EH (cell line): ENCODE data around the gene VPS26B.
"Not testable (repeated sequence)": the region's sequence is repeated elsewhere in the genome, so short reads cannot be mapped to it uniquely, and the experiment has no call there.

Source experiments
- DNase-seq: peaks from one replicate; pipeline ENCODE4 v3.0.0-alpha.2; 2015; ENCODE audit warnings: low read depth

Gene VPS26B

DNA sequence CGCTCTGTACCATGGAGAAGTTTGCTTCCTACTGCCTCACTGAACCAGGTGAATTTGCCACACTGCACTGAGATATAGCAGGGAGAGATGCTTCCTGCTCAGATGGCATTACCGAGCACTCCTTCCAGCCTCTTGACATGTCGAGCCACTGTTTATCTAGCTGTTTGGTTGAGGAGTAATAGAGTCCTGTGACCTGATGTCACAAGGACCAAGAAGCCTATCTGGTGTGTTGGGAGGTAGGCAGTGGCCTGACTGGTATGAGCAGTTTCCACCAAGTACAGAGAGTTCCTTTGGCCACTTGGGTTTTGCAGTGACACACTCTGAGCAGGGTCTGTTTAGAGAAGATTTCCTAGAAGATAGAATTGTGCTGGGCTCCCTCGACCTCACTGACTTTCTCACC lies 34.1 kb downstream of the VPS26B start:
- no peak for DNase-seq

DNA sequence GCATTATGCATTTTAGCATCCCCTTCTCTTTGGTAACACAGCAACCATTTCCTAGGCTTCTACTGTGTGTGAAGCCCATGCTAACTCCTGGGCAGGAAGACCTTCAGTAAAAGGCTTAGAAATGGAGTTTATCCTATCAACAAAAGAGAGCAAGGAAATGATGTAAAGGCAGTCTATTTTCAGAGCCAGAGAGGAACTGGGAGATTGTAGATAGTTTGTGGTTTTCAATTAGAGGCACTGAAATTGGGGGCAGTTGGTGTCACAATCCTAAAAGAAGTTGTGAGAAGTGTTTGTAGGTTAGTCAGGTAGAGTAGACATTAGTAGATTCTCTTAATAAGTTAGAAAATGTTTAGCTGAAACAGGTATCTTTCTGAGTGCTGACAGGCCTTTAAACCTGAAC lies 36.0 kb downstream of the VPS26B start:
- no peak for DNase-seq

DNA sequence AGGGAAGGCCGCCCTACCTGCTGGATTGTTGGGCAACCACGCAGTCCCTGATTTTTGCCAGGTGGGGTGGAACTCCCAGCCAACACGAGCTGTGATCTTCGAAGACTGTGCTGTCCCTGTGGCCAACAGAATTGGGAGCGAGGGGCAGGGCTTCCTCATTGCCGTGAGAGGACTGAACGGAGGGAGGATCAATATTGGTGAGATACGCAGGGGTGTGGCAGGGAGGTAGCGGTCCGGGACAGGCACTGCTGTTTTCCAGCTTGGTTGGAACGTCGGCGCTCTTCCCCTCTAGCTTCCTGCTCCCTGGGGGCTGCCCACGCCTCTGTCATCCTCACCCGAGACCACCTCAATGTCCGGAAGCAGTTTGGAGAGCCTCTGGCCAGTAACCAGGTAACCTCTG lies 36.5 kb downstream of the VPS26B start:
- no peak for DNase-seq

DNA sequence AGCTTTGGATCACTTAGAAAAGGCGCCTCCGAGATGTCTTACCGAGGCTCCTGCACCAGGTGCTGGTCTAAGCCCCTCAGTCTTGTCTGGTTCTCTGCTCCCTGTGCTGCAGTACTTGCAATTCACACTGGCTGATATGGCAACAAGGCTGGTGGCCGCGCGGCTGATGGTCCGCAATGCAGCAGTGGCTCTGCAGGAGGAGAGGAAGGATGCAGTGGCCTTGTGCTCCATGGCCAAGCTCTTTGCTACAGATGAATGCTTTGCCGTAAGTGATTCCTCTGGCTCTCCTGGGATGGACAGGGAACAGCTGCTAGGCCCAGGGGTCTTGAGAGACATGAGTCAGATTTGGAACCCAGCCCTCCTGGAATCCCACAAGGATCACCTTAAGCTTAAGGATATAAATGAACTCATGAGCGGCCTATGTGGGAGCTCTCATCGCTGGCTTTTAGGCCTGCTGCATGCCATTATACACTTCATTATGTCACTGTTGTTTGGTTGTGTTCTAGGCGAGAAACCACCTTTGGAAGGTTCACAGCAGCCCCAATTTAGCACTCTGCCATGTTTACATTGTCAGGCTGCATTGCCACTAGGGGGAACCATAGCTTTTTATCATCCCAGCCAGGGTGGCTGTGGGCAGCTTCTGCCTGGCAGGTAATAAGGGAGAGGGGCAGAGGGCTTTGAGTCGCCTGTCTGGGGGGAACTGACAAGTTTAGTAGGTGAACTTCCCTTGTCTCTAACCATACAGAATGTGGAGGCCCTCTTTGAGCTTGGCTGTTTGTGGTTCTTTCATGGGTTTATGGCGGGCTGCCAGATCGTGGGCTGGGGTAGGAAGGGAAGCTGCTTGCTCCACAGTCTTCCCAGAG lies 37.4 kb downstream of the VPS26B start:
- DNase-seq: peak; percentile 19

DNA sequence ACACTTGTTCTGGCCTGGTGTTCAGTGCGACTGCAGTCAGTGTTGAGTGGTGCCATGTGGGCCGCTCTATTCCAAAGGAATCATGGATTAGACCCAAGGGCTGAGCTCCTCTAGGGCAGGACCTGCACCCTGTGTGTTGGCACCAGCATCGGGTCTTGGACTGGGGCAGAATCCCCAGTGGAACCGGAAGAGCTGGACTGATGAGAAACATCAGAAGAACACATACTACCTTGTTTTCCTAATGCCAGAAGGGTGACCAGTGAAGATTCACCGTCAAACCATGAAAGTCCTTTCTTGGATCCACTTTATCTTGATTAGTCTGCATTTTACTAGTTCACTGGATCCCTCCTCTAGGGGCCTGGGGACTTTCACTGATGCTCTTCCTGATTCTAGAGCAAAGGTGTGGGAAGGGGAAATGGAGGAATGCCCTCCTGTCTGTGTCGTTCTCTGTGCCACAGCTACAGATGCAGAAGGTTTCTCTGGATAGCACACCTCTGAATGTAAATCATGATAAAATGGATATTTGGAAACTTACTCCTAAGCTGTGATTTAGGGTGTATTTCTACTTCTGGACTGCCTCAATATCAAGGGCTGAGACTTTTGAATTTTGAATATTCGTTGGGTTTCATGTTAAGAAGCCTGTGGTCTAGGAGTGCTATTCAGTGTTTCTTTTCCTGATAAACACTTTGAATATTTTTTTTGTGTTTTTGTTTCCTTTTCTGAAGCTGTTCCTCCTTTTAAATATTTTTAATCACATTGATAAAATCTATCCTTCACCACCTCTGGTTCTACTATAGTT lies 40.7 kb downstream of the VPS26B start:
- no peak for DNase-seq

DNA sequence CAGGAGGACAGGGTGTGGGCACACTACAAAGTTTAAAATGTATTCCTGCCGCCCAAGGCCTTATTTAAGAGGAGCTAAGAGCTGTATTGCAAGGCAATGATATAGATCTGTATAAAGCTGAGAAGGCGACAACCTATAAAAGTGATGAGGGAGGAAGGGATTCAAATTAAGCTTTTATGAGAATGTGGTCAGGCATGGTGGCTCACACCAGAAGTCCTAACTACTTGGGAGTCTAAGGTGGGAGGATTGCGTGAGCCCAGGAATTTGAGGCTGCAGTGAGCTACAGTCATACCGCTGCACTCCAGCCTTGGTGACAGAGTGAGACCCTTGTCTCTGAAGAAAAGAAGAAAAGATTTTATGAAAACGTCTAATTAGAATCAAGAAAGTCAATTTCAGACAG lies 42.0 kb downstream of the VPS26B start:
- DNase-seq: peak; percentile 15

DNA sequence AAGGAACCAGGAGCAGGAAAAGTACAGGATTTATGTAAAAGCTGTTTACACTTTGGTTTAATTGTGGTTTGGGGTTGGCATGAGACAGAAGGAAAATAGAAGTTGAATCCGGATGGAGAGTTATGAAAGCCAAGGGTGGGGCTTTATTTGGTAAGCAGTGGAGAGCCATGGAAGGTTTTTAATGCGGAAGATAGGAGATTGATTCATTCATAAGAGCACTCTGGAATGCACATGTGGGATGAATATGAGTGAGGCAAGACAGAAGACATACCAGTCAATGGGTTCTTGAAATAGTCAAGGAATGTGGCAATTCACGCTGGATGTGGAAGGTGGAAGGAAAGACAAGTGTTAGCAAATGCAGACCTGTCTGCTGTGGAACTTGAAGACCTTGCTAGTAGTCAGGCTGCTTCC lies 42.4 kb downstream of the VPS26B start:
- DNase-seq: peak; percentile 80

DNA sequence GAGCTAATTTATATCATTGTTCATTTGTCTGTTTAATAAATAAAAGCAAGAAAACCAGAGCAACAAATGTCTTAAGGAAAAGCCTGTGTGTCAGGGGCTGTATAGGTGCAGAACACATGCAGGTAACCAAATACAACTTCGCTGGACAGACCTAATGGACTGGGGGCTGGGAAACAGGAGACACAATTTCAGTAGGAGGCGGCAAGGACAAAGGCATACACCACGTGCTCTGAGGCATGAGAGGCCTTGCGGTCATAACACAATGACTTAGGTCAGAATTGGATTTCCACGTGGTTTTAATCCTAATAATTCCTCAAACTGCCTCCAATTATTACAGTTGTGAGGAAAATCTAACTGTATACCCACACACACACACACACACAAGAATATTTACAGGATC lies 43.0 kb downstream of the VPS26B start:
- no peak for DNase-seq

DNA sequence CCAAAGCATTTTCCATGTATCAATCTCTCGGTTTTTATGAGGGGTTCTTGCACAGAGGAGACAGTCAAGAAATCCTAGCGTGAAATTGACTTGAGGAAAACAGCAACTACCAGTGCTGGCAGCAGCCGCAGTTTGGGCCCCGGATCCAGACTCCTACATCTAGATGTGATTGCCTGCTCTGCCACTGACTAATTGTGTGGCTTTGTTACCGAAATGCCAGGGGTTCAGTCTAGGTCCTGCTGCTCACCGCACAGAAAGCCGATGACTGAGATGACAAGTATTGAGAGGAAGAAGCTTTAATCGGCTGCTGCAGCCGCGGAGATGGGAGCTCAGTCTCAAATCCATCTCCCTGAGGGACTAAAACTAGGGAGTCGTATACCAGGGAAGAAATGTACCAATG lies 43.5 kb downstream of the VPS26B start:
- DNase-seq: no peak

DNA sequence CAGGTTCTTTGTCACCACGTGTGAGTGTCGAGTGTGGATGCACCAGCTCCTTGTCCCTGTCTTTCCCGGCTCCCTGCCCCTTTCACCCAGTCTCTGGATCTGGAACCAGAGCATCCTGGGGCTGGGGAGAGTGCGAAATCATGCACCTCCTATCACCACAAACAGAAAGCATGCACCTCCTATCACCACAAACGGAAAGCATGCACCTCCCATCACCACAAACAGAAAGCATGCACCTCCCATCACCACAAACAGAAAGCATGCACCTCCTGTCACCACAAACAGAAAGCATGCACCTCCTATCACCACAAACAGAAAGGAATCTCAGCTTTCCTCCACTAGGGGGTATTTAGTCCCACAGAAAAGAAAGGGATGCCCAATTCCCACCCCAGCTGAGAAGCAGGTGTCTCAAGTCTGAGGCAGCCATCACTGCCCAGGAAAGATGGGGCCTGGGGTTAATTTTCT lies 45.8 kb downstream of the VPS26B start:
- DNase-seq: no peak

DNA sequence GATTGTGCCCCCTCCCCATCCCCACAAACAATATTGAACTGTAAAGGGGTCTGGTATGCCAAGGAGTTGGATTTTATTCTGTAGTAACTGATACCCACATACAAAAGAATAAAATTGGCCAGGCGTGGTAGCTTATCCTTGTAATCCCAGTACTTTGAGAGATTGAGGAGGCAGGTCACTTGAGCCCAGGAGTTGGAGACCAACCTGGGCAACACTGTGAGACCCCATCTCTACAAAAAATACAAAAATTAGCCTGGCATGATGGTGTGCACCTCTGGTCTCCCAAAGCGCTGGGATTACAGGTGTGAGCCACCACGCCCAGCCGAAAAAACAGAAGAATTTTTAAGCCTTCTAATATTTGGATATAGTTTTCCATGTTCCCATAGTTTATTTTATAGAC lies 47.5 kb downstream of the VPS26B start:
- no peak for DNase-seq

DNA sequence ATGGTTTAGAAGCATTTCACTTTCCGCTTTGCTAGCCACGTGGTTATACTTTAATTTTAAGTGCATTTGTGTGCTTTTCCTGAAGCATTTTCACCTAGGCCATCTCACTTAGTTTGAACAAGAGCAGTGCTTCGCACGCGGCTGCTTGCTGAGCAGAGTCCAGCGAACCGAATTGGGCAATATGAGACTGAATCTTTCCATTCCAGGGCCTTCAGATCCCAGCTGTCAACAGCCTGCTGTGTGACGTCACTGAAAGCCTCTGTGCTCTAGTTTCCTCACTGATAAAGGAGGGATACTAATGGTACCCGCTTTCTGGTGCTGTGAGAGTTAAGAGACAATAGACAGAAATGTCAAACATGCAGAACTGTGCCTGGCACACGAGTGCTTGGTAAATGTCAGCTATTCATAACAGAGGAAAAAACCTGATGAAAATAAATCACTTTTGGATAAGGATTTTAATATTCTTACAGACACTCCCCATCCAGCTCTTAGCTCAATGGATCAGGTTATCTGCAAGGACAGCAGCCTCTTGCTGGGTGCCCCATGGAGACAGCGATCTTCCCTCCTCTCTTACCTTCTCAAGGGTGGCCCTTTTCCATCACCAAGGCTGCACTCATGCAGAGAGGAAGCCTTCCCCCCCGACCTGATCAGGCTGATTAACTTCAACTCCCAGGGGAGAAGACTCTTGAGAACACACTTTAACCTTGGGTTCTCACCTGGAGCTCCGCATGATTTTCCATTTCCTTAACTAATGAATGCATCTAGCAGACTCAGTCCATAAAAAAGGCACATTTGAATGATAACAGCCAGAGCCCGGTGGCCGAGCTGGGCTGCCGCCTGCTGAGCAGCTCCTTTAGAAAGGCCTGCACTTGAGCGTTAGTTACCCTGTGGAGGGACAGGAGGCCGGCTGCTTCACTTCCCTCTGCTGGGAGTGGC lies 48.2 kb downstream of the VPS26B start:
- DNase-seq: peak; percentile 13

DNA sequence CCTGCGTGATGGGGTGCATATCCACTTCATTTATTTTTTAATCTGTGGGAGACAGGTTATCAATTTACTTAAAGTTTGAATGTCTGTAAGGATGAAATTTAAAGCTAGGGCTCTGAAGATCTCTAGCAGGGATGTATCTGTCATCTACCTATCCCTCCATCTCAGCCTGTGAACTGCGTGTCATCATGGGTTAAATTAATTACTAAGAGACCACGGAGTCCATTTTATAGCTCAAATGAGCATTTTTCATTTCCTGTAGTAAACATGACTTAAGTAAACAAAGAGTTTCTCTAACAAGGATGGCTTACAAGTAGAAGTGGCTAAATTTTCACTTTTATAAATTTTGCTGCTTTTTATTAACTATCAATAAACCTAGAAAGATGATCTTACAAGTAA lies 48.8 kb downstream of the VPS26B start:
- no peak for DNase-seq

DNA sequence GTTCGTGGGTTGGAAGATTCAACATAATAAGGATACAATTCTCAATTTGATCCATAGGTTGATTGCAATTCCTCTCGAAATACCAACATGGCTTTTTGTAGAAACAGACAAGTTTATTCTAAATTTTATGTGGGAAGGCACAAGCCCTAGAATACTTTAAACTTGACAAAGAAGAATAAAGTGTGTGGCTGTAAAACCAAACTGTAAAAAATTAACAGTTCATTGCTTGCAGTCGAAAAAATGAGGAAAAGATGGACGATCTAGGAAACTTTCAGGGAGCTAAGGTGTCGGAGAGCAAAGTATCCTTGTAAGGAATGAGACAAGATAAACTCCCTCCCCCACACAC lies 50.7 kb downstream of the VPS26B start:
- DNase-seq: no peak

DNA sequence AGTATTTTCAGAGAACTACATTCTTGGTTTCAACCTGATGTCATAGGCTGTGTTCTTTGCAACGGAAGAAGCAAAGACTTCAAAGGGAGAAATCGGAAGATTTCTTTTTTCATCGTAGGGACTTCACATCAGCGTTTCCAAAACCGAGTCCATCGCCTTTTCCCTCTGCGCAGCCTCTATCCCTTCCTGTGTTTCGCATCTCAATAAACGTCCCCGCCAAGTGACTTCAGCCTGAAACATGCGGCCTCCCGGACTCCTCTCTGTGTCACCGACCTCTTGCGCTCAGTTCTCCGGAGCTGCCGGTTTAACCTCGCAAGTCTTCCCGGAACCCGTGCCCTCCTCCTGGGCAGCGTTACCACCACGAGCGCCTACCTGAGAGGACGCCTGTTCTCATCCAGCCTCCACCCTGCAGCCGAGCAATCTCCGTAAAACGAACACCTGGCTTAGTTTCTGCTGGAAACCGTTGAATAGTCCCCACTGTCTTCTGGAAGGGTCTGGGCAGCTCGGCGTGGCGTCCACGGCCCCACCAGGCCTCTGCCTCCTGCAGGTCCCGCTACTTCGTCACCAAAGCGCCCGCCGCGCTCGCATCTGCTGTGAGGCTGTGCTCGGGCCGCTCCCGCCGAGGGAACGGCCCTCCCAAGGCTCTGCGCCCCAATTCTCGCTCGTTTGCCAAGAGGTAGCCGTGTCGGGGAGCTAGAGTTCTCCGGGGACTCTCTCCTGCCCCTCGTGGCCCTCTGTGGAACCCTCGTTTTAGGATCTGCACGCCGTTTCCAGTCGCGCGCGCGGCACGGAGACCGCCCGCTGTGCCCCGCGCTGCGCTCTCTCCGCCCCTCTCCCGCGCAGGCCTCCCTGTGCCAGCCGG lies 51.3 kb downstream of the VPS26B start, which contains the start of gene GLB1L3:
GLB1L3 (plus strand) TSS at position 846 of the 862 bp plus-strand sequence. CDS start 362 bp downstream, outside the sequence.
- peak; percentile 26 for DNase-seq

DNA sequence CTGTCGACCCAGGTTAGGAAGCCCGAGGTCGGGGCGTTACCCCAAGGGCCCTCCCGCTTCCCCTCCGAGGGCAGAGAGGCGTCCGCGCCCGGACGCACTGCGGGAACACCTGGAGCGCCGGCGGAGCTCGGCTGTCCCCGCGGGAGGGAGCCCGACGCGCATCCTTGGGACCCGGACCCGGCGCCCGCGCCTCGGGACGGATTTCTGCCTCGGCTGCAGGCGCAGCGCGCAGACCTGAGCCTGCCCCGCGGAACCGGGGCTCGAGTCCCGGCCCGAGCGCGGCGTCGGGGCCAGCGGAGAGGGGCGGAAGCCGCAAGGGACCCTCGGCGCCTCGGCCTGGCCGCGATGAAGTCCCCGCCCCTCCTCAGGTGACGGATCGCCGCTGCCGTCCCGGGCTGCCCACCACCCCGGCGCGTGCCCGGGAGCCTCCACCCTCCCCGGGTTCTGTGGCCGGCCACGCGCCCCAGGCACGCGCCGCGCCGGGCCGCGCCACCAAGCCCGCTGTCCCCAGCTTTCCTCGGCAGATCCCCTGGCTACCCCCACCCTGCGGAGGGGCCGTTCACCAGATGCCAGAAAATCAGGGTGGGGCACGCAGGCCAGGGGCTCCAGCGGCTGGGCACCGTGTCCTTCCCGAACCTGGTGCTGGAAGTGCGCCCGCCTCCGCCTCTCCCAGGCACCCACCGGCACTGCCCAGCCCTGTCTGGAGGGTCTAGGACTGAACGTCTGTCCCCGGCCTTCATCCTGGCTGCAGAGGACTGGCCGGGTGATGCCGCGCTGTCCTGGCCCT lies 52.1 kb downstream of the VPS26B start:
- no peak for DNase-seq

DNA sequence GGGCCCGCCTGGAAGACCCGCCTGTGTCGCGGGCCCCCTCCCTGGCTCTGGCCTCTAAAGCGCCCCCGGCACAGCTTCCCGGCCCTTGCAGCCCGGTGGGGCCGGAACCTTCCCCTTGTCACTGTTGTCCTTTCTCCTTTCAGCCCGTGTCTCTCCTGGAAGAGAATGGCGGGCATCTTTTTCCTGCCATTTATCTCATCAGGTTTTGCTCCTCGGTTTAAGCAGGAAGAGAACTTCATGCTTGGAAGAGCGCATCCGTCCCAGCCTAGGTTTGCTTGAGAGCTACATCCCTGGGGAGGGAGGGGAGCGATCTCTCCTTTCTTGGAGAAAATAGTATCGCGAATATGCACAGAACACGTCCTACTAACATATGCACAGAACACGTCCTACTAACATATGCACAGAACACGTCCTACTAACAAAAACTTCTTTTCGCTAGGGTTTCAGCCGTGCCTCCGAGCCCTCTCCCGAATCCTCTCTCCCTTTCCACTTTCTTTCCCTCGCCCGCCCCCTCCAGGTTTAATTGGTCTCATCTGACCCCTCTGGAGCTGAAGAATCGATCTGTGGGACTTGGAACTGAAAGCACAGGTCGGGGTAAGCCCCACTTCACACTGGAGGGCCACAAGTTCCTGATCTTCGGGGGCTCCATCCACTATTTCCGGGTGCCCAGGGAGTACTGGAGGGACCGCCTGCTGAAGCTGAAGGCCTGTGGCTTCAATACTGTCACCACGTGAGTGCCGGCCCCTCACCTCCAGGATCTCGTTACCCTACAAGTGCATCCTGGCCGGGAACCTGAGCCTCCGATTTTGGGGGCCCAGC lies 52.9 kb downstream of the VPS26B start:
- no peak for DNase-seq

DNA sequence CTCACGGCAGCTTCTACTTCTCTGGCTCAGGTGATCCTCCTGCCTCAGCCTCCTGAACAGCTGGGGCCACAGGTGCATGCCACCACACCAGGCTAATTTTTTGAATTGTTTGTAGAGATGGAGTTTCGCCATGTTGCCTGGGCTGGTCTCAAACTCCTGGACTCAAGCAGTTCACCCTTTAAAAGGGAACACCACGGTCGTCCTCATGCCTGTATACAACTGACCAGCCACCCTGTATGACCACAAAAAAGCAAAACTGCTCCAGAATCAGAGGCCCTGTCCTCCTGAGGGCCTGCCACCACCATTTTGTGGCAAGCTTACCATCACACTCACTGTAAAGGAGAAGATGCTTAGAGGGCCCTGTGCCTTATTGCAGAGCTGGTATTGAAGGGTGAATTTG lies 53.9 kb downstream of the VPS26B start:
- DNase-seq: no peak

DNA sequence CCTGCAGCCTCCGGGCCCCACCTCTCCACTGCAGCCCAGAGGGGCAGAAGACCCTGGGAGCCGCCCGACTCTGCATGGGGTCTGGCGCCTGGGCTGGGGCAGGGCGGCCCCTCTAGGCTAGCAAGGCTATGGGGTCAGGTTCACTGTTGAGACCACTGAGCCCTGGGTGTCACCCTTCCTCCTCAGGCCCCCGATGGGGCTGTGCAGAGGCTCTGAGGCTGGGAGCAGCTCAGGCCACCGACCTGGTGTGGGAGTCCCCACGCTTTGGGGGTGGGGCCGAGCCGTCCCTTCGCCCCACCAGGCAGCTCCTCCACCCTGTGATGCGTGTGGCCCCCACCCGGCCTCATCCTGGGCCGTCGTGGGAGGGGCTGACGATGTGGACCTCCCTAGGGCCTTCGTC lies 57.2 kb downstream of the VPS26B start:
- DNase-seq: not testable (repeated sequence)
